ACC112 (cell line): ENCODE data around the gene SRSF9.

Experiments
- H2AFZ ChIP-seq: fragments of 200-600 bp; sonication (generic); one replicate; pipeline ENCODE4 v1.6.0; 2017; ENCODE audit warnings: antibody characterized with exemption, low read length; ENCODE audit not compliant: unreplicated experiment
- H3K27ac ChIP-seq: fragments of 200-600 bp; sonication (generic); 2 replicates; pipeline ENCODE4 v1.5.1; 2014; ENCODE audit warnings: low read depth, mild to moderate bottlenecking, antibody characterized with exemption, low read length, moderate library complexity
- H3K27me3 ChIP-seq: fragments of 200-600 bp; sonication (generic); 2 replicates; pipeline ENCODE4 v1.6.1; 2014; ENCODE audit warnings: mild to moderate bottlenecking, antibody characterized with exemption, low read length, moderate library complexity, mixed read lengths; ENCODE audit not compliant: insufficient read depth
- H3K36me3 ChIP-seq: fragments of 200-600 bp; sonication (generic); 2 replicates; pipeline ENCODE4 v1.6.1; 2016; ENCODE audit warnings: mild to moderate bottlenecking, antibody characterized with exemption, low read length, moderate library complexity, mixed read lengths; ENCODE audit not compliant: insufficient read depth
- H3K4me1 ChIP-seq: fragments of 200-600 bp; sonication (generic); one replicate; pipeline ENCODE4 v1.6.1; 2016; ENCODE audit warnings: low read length, mixed read lengths; ENCODE audit not compliant: insufficient read depth, unreplicated experiment, control insufficient read depth
- H3K4me3 ChIP-seq: fragments of 200-600 bp; sonication (generic); 2 replicates; pipeline ENCODE4 v1.5.1; 2014; ENCODE audit warnings: mild to moderate bottlenecking, low read depth, low read length
- H3K79me2 ChIP-seq: fragments of 200-600 bp; sonication (generic); one replicate; pipeline ENCODE4 v1.6.0; 2016; ENCODE audit warnings: low read length; ENCODE audit not compliant: control insufficient read depth, unreplicated experiment, insufficient read depth

Gene SRSF9

DNA sequence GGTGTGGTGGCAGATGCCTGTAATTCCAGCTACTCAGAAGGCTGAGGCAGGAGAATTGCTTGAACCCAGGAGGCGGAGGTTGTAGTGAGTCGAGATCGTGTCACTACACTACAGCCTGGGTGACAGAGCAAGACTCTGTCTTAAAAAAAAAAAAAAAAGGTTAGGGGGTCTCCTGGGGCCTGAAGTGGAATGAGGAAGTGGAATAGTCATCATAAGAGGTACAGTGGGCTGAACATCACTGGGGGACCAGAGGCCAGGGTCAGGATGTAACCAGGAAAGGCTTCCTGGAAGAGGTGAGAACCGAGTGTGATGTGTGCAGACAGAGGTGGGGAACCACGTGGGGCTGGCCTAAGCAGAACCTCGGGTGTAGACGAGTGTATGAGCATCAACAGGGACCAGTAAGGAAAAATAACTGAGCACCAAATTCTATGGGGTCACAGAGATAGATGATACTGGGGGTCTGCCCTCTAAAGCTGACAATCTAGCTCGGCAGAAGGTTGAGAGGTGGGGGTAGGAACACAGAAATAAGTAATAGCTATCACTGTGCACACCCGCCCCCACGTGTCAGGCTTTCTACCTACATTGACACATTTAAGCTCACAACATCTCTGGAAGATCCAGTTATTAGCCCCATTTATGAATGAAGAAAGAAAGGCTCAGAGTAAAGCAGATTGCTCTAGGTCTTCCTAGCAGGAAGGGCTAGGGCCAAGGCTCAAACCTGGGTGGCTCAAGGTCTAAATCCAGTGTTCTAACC, 36.6 kb downstream of the SRSF9 start:
- no peak overlapping the region for H3K27ac ChIP-seq
- peaks cover 5% of the 10 kb centered on the region for H3K79me2 ChIP-seq
- H3K4me1 ChIP-seq: no peaks in the 10 kb centered on the region
- H3K36me3 ChIP-seq: no peaks in the 10 kb centered on the region
- no peaks in the 10 kb centered on the region for H3K27me3 ChIP-seq
- no peak overlapping the region for H2AFZ ChIP-seq
- no peak overlapping the region for H3K4me3 ChIP-seq

DNA sequence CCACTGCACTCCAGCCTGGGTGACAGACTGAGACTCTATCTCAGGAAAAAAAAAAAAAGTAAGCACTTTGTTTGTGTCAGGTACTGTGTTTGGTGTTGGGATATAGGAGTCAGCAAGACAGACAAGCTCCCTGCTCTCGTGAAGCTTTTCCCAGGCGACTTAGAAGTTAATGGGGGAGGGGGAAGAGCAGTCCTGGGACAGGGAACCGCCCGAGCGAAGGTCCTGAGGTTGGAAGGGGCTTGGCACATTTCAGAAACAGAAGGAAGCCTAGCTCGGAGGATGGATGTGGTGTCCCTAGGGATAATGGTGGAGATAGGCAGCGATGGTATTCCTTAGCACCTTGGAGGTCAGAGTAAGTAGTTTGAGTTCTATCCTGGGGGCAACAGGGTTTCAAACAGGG, 40.2 kb downstream of the SRSF9 start:
- Histone ChIP-seq H3K36me3 (no peaks in the 10 kb centered on the region), H3K4me3 (no peak overlapping the region), H3K27ac (no peak overlapping the region), H2AFZ (no peak overlapping the region), H3K27me3 (no peaks in the 10 kb centered on the region), H3K4me1 (no peaks in the 10 kb centered on the region), H3K79me2 (no peaks in the 10 kb centered on the region)

GRCh38 chr12:120428597-120429229, 40.8 kb downstream of the SRSF9 start:
- Histone ChIP-seq H2AFZ (no peak overlapping the region), H3K27me3 (no peaks in the 10 kb centered on the region), H3K4me1 (no peaks in the 10 kb centered on the region), H3K79me2 (no peaks in the 10 kb centered on the region), H3K36me3 (no peaks in the 10 kb centered on the region), H3K27ac (no peak overlapping the region), H3K4me3 (no peak overlapping the region)

- Histone ChIP-seq H3K4me1 (no peaks in the 10 kb centered on the region), H3K79me2 (no peaks in the 10 kb centered on the region), H3K36me3 (no peaks in the 10 kb centered on the region), H3K27me3 (no peaks in the 10 kb centered on the region), H3K4me3 (no peak overlapping the region), H2AFZ (no peak overlapping the region), H3K27ac (no peak overlapping the region)
Measured at GRCh38 chr12:120425797-120426196, 43.8 kb downstream of the SRSF9 start.

DNA sequence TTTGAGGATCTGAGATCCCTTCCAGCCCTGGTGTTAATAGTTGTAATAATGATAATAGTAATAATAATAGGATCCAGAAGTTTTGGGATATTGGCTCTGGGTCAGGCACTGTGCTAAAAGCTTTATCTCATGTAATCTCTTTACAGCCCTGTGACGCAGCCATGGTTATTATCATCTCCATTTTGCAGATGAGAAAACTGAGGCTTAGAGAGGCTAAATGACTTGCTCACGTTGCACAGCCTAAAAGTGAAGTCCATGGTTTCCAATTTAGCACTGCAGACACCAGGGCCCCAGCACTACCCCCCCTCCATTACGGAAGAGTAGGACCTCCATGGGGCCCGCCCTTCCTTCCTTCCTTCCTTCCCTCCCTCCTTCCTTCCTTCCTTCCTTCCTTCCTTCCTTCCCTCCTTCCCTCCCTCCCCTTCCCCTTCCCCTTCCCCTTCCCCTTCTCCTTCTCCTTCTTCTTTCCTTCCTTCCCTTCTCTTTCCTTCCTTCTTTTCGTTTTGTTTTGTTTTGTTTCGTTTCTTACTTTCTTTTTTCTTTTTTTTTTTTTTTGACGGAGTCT, 46.6 kb downstream of the SRSF9 start:
- no peaks in the 10 kb centered on the region for H3K79me2 ChIP-seq
- H3K27me3 ChIP-seq: no peaks in the 10 kb centered on the region
- H3K4me3 ChIP-seq: no peak overlapping the region
- no peak overlapping the region for H2AFZ ChIP-seq
- H3K36me3 ChIP-seq: no peaks in the 10 kb centered on the region
- H3K27ac ChIP-seq: no peak overlapping the region
- H3K4me1 ChIP-seq: no peaks in the 10 kb centered on the region

DNA sequence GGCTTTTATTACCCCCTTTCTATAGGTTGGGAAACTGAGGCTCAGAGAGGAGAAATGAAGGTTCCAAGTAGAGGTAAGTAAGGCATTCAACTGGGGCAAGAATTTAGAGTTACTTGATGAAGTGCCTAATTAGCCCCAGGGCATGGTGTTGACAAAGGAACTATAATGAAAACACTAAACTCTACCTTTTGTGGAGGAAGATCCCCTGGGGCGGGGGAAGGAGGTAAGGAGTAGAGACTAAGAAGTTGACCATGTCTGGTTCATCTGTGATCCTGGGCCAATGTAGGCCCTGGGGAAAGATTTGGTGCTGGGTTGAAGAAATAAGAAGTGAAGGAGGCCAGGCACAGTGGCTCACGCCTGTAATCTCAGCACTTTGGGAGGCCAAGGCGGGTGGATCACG, 47.8 kb downstream of the SRSF9 start:
- Histone ChIP-seq H3K27me3 (no peaks in the 10 kb centered on the region), H3K27ac (no peak overlapping the region), H2AFZ (no peak overlapping the region), H3K4me3 (no peak overlapping the region), H3K4me1 (no peaks in the 10 kb centered on the region), H3K79me2 (no peaks in the 10 kb centered on the region), H3K36me3 (no peaks in the 10 kb centered on the region)

GRCh38 chr12:120417917-120418580, 51.5 kb downstream of the SRSF9 start:
- Histone ChIP-seq H2AFZ (no peak overlapping the region), H3K27me3 (no peaks in the 10 kb centered on the region), H3K4me3 (no peak overlapping the region), H3K27ac (no peak overlapping the region), H3K79me2 (no peaks in the 10 kb centered on the region), H3K36me3 (no peaks in the 10 kb centered on the region), H3K4me1 (no peaks in the 10 kb centered on the region)

DNA sequence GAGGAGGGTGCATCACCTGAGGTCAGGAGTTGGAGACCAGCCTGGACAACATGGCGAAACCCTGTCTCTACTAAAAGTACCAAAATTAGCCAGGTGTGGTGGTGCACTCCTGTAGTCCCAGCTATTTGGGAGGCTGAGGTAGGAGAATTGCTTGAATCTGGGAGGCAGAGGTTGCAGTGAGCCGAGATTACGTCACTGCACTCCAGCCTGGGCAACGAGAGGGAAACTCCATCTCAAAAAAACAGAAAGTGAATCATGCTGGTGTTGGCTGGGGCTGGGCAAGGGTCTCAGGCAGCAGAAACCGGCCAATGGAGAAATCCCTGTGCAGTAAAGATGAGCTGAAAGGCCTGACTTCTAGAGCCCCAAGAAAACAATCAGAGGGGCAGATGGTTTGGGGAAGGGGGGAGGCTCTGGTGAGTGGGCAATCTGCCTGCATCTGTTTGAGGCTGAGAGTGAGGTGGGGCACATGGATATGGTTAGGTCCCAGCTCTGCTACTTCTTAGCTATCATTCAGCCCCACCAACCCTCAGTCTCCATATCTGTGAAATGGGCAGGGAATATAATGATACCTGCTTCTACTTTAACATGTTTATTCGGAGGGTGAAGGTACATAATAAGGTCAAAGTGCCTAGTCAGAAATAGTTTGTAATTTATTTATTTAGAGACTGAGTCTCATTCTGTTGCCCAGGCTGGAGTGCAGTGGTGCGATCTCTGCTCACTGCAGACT, 52.9 kb downstream of the SRSF9 start:
- no peak overlapping the region for H3K4me3 ChIP-seq
- H2AFZ ChIP-seq: no peak overlapping the region
- no peaks in the 10 kb centered on the region for H3K36me3 ChIP-seq
- H3K4me1 ChIP-seq: no peaks in the 10 kb centered on the region
- H3K27me3 ChIP-seq: no peaks in the 10 kb centered on the region
- no peak overlapping the region for H3K27ac ChIP-seq
- no peaks in the 10 kb centered on the region for H3K79me2 ChIP-seq

DNA sequence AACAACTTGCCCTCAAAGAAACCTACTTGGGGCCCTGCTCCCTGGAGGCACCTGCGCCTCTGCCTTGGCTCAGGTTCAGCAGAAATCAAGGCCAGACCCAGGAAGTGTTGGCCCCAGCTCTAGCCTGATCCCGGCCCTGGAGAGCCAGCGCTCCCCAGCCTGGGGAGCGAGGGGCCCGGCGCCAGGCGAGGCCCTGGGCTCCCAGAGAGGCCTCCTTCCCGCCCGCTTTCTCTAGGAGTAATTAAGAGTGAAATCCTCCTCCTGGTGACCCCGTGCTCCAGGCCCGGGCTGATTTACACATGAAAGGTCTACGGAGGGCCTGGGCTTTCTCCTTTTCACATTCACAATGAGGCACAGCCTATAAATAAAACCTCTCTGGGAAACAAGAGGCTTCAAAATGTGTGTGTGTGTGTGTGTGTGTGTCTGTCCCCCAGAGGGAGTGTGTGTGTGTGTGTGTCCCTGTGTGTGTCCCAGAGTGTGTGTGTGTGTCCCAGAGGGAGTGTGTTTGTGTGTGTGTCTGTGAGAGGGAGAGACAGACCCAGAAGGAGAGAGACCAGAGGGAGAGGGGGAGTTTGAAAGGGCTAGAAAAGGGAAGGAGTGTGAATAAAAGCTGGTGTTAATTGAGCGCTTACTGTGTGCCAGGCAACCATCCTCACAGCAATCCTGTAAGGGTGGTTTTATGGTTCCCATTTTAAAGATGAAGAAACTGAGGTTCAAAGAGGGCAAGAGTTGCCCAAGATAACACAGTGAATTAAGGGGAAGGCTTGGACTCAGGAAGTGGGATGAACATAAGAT, 55.5 kb downstream of the SRSF9 start:
- Histone ChIP-seq H3K4me3 (no peak overlapping the region), H3K4me1 (no peaks in the 10 kb centered on the region), H3K27ac (no peak overlapping the region), H3K27me3 (no peaks in the 10 kb centered on the region), H2AFZ (no peak overlapping the region), H3K36me3 (no peaks in the 10 kb centered on the region), H3K79me2 (no peaks in the 10 kb centered on the region)

DNA sequence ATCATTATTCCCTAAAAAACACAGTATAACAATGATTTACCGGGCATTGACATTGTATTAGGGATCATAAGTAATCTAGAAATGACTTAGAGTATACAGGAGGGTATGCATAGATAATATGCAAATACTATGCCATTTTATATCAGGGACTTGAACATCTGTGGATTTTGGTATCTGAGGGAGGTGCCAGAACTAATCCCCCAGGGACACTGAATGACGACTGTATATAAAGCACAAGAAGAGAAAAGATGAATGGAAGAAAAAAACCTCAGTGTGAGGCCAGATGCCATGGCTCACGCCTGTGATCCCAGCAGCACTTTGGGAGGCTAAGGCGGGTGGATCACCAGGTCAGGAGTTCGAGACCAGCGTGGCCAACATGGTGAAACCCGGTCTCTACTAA, 57.1 kb downstream of the SRSF9 start:
- H3K36me3 ChIP-seq: no peaks in the 10 kb centered on the region
- H3K27ac ChIP-seq: no peak overlapping the region
- no peaks in the 10 kb centered on the region for H3K27me3 ChIP-seq
- no peaks in the 10 kb centered on the region for H3K79me2 ChIP-seq
- no peaks in the 10 kb centered on the region for H3K4me1 ChIP-seq
- H3K4me3 ChIP-seq: no peak overlapping the region
- H2AFZ ChIP-seq: no peak overlapping the region
